RWPE2 (cell line): ENCODE data around the gene PSEN2.

Experiments
- ATAC-seq: fragments of 200-7000 bp; cut with Tn5 transposase; 3 replicates; pipeline ENCODE4 v1.9.1; 2021; ENCODE audit warnings: low read depth
- DNase-seq: peaks from one replicate; pipeline ENCODE4 v3.0.0-alpha.2; 2020; ENCODE audit warnings: low spot score
- H3K27ac ChIP-seq: fragments of 450-650 bp; 2 replicates; pipeline ENCODE4 v1.5.1; 2017; ENCODE audit warnings: mild to moderate bottlenecking; ENCODE audit not compliant: poor library complexity, severe bottlenecking
- H3K27me3 ChIP-seq: fragments of 250-450 bp; sonication (Bioruptor Pico); 2 replicates; pipeline ENCODE4 v1.5.1; 2021; ENCODE audit warnings: mild to moderate bottlenecking, moderate library complexity; ENCODE audit not compliant: insufficient read depth, poor library complexity, severe bottlenecking
- H3K36me3 ChIP-seq: fragments of 250-450 bp; sonication (Bioruptor Pico); 2 replicates; pipeline ENCODE4 v1.5.1; 2020; ENCODE audit warnings: low read depth, mild to moderate bottlenecking, moderate library complexity
- H3K4me1 ChIP-seq: fragments of 250-450 bp; sonication (Bioruptor Pico); 2 replicates; pipeline ENCODE4 v1.5.1; 2021; ENCODE audit warnings: mild to moderate bottlenecking, moderate library complexity; ENCODE audit not compliant: insufficient read depth, poor library complexity, severe bottlenecking
- H3K4me3 ChIP-seq: fragments of 250-450 bp; sonication (Bioruptor Pico); 2 replicates; pipeline ENCODE4 v1.5.1; 2021; ENCODE audit warnings: mild to moderate bottlenecking, moderate library complexity; ENCODE audit not compliant: severe bottlenecking
- H3K9me3 ChIP-seq: fragments of 250-450 bp; sonication (Bioruptor Pico); 2 replicates; pipeline ENCODE4 v1.5.1; 2021; ENCODE audit warnings: mild to moderate bottlenecking, moderate library complexity; ENCODE audit not compliant: severe bottlenecking
- CTCF ChIP-seq: fragments of 450-650 bp; IDR thresholded peaks from one replicate; pipeline ENCODE4 v1.5.1; 2017; ENCODE audit warnings: mild to moderate bottlenecking, moderate library complexity; ENCODE audit not compliant: poor library complexity, severe bottlenecking

Gene PSEN2

GRCh38 chr1:226898246-226898645 is 27.8 kb downstream of the PSEN2 start:
- no peaks in the 10 kb centered on the region for H3K36me3 ChIP-seq
- H3K4me3 ChIP-seq = no peak overlapping the region
- no peaks in the 10 kb centered on the region for H3K27me3 ChIP-seq
- ATAC-seq = no peak
- TF ChIP-seq CTCF = no peak
- H3K27ac ChIP-seq = no peak overlapping the region
- no peaks in the 10 kb centered on the region for H3K4me1 ChIP-seq
- no peaks in the 10 kb centered on the region for H3K9me3 ChIP-seq
- DNase-seq = no peak

- Histone ChIP-seq H3K27ac (no peak overlapping the region), H3K4me3 (no peak overlapping the region), H3K27me3 (no peaks in the 10 kb centered on the region), H3K9me3 (no peaks in the 10 kb centered on the region), H3K4me1 (no peaks in the 10 kb centered on the region), H3K36me3 (no peaks in the 10 kb centered on the region)
- DNase-seq (no peak), ATAC-seq (no peak)
- TF ChIP-seq CTCF = no peak
These were observed 31.0 kb downstream of the PSEN2 start for GRCh38 chr1:226901421-226901820.

DNA sequence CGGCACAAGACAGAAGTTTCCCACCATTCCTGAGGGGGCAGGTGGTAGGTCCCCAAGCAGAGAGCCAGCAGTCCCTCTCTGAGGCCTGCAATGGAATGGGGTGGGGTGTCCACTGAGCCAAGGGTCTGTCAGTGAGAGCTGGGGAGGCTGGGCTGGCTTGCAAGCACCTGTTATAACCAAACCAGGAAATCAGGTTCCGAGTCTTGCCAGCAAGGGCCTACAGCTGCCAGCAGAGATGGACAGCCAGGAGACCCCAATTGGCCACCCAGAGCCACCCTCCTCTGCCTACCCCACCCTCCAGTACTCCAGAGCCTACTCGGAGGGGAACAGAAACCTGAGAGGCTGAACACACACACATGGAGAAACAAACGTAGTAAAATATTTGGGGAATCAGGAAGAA is 32.2 kb downstream of the PSEN2 start:
- no peak for ATAC-seq
- no peak overlapping the region for H3K27ac ChIP-seq
- no peak overlapping the region for H3K4me3 ChIP-seq
- H3K27me3 ChIP-seq = no peaks in the 10 kb centered on the region
- DNase-seq = no peak
- no peak for TF ChIP-seq CTCF
- H3K36me3 ChIP-seq = no peaks in the 10 kb centered on the region
- no peaks in the 10 kb centered on the region for H3K4me1 ChIP-seq
- H3K9me3 ChIP-seq = no peaks in the 10 kb centered on the region

- TF ChIP-seq CTCF = no peak
- H3K4me3 ChIP-seq = no peak overlapping the region
- ATAC-seq = no peak
- no peak overlapping the region for H3K27ac ChIP-seq
- no peaks in the 10 kb centered on the region for H3K4me1 ChIP-seq
- no peaks in the 10 kb centered on the region for H3K27me3 ChIP-seq
- no peaks in the 10 kb centered on the region for H3K36me3 ChIP-seq
- H3K9me3 ChIP-seq = no peaks in the 10 kb centered on the region
- DNase-seq = no peak
These were observed 33.7 kb downstream of the PSEN2 start for GRCh38 chr1:226903819-226904716.

GRCh38 chr1:226904772-226905171 is 34.4 kb downstream of the PSEN2 start:
- H3K36me3 ChIP-seq = no peaks in the 10 kb centered on the region
- TF ChIP-seq CTCF = no peak
- no peaks in the 10 kb centered on the region for H3K9me3 ChIP-seq
- H3K4me1 ChIP-seq = no peaks in the 10 kb centered on the region
- no peak overlapping the region for H3K27ac ChIP-seq
- no peak overlapping the region for H3K4me3 ChIP-seq
- no peak for ATAC-seq
- H3K27me3 ChIP-seq = no peaks in the 10 kb centered on the region
- no peak for DNase-seq
